ENCODE results near the gene KRT20. TPM values are rescaled to one million over a fixed set of nuclear protein-coding genes. Genes with fewer than 3 reads are reported as not detected.

KRT20 gene
- total and polyA plus RNA-seq, 9 of the 15 experiments (the other 6 are each of a cell fraction or from before 2014, with no cell fraction given): 0.44 TPM; not detected in 8

- TF ChIP-seq, protein P1, sequence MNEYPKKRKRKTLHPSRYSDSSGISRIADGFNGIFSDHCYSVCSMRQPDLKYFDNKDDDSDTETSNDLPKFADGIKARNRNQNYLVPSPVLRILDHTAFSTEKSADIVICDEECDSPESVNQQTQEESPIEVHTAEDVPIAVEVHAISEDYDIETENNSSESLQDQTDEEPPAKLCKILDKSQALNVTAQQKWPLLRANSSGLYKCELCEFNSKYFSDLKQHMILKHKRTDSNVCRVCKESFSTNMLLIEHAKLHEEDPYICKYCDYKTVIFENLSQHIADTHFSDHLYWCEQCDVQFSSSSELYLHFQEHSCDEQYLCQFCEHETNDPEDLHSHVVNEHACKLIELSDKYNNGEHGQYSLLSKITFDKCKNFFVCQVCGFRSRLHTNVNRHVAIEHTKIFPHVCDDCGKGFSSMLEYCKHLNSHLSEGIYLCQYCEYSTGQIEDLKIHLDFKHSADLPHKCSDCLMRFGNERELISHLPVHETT (CRISPR knock-in tag; conservative IDR thresholded peaks at IDR 0.05 in 1 of 2, IDR thresholded peaks at IDR 0.05 in 1 of 2): peak in 1 of 2 experiments; percentile 86; a peak in 2 of 4 replicates
- TF ChIP-seq FOXM1 (IDR thresholded peaks at IDR 0.05; ENCODE audit: low read depth) (peak; percentile 92), FOXM1 (CRISPR knock-in tag; IDR thresholded peaks at IDR 0.05; ENCODE audit: low read depth) (no peak), MCM7 (IDR thresholded peaks at IDR 0.05) (no peak), JUN (IDR thresholded peaks at IDR 0.05; ENCODE audit: borderline replicate concordance, low read depth, low read length) (peak; percentile 70), JUN (CRISPR knock-in tag; IDR thresholded peaks at IDR 0.05; ENCODE audit: borderline replicate concordance) (no peak), COPS2 (conservative IDR thresholded peaks at IDR 0.05) (no peak), KAT7 (CRISPR knock-in tag; IDR thresholded peaks at IDR 0.05; ENCODE audit: borderline replicate concordance) (no peak), NONO (IDR thresholded peaks at IDR 0.05; ENCODE audit: low read depth in 2 of 2, low read length in 1 of 2) (no peak), ZNF695 (CRISPR knock-in tag; IDR thresholded peaks at IDR 0.05) (no peak), RNF219 (CRISPR knock-in tag; IDR thresholded peaks at IDR 0.05) (no peak), POLR2A (conservative IDR thresholded peaks at IDR 0.05) (peak; percentile 83), ZBTB9 (CRISPR knock-in tag; IDR thresholded peaks at IDR 0.05) (no peak), TAF9B (IDR thresholded peaks at IDR 0.05; ENCODE audit: partially characterized antibody) (peak; percentile 88)
- TF ChIP-seq, protein P2, sequence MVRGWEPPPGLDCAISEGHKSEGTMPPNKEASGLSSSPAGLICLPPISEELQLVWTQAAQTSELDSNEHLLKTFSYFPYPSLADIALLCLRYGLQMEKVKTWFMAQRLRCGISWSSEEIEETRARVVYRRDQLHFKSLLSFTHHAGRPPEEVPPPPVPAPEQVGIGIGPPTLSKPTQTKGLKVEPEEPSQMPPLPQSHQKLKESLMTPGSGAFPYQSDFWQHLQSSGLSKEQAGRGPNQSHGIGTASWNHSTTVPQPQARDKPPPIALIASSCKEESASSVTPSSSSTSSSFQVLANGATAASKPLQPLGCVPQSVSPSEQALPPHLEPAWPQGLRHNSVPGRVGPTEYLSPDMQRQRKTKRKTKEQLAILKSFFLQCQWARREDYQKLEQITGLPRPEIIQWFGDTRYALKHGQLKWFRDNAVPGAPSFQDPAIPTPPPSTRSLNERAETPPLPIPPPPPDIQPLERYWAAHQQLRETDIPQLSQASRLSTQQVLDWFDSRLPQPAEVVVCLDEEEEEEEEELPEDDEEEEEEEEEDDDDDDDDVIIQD (CRISPR knock-in tag; IDR thresholded peaks at IDR 0.05): no peak
- TF ChIP-seq, protein P3, sequence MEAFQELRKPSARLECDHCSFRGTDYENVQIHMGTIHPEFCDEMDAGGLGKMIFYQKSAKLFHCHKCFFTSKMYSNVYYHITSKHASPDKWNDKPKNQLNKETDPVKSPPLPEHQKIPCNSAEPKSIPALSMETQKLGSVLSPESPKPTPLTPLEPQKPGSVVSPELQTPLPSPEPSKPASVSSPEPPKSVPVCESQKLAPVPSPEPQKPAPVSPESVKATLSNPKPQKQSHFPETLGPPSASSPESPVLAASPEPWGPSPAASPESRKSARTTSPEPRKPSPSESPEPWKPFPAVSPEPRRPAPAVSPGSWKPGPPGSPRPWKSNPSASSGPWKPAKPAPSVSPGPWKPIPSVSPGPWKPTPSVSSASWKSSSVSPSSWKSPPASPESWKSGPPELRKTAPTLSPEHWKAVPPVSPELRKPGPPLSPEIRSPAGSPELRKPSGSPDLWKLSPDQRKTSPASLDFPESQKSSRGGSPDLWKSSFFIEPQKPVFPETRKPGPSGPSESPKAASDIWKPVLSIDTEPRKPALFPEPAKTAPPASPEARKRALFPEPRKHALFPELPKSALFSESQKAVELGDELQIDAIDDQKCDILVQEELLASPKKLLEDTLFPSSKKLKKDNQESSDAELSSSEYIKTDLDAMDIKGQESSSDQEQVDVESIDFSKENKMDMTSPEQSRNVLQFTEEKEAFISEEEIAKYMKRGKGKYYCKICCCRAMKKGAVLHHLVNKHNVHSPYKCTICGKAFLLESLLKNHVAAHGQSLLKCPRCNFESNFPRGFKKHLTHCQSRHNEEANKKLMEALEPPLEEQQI (IDR thresholded peaks at IDR 0.05): peak; percentile 91; the same call in 1 of the 2 replicates
These were observed 57.1 kb downstream of the KRT20 start (continued) for GRCh38 chr17:40827746-40828453.
